Right renal pelvis (tissue), 4 donors: ENCODE measurements around the gene CD99L2. TPM values are rescaled to one million over a fixed set of nuclear protein-coding genes. Genes with fewer than 3 reads are reported as not detected.

Experiments
- polyA plus RNA-seq, 4 donors: library from polyadenylated mRNA; unstranded; fragments of 120-200 nt; gene quantifications; one replicate each; pipeline ENCODE4 v1.2.1, GENCODE V29; 2013; ENCODE audit not compliant: insufficient read length in 4 of 4

The CD99L2 gene
- polyA plus RNA-seq, 4 donors = 40.5 to 47.2 (median 44.1) TPM

Other genes starting within 250 kb of the CD99L2 start
- gene MTMR1, start 205.3 kb downstream of the CD99L2 start, polyA plus RNA-seq = 10 to 100 TPM; 26.0 to 30.7 (median 27.6) TPM
- gene HMGB3, start 84.7 kb upstream of the CD99L2 start, polyA plus RNA-seq = 100 to 1,000 TPM; 119 to 149 (median 134) TPM